Measurements from ENCODE around the gene IL1RL2. TPM values are rescaled to one million over a fixed set of nuclear protein-coding genes. Genes with fewer than 3 reads are reported as not detected.

Gene IL1RL2
- total and polyA plus RNA-seq, 7 donors: 0.27 to 0.90 (median 0.60) TPM; not detected in 4

- Histone ChIP-seq H3K4me1 (no peaks in the 10 kb centered on the region), H3K36me3 (no peaks in the 10 kb centered on the region), H3K27ac (no peak overlapping the region), H3K4me3 (no peak overlapping the region), H3K27me3 (peaks cover 0 to 2% (median 0%) of the 10 kb centered on the region in 3 donors), H3K9me3 (no peaks in the 10 kb centered on the region)
- no peak for TF ChIP-seq POLR2A (IDR thresholded peaks at IDR 0.05)
- no peak for TF ChIP-seq CTCF (IDR thresholded peaks at IDR 0.05)
- TF ChIP-seq EP300 (IDR thresholded peaks at IDR 0.05): no peak
- no peak for TF ChIP-seq POLR2AphosphoS5 (IDR thresholded peaks at IDR 0.05)
- WGBS, 2 donors: 96 to 98% methylated on average over 1 of the region's 1 CpG
- no peak for DNase-seq
- intact Hi-C loops (cut with DNase I): no loop called here
Measured at GRCh38 chr2:102283996-102284395, 97.2 kb downstream of the IL1RL2 start.

- TF ChIP-seq POLR2A (IDR thresholded peaks at IDR 0.05): no peak
- TF ChIP-seq EP300 (IDR thresholded peaks at IDR 0.05): no peak
- no peak for TF ChIP-seq CTCF (IDR thresholded peaks at IDR 0.05)
- no peak for DNase-seq
- Histone ChIP-seq H3K4me1 (no peaks in the 10 kb centered on the region), H3K36me3 (no peaks in the 10 kb centered on the region), H3K27me3 (no peaks in the 10 kb centered on the region), H3K4me3 (no peak overlapping the region), H3K9me3 (no peaks in the 10 kb centered on the region), H3K27ac (no peak overlapping the region)
- intact Hi-C loops (cut with DNase I): no loop called here
- 94 to 97% methylated on average over 3 of the region's 3 CpGs for WGBS, 2 donors
Measured at GRCh38 chr2:102284611-102285010, 97.8 kb downstream of the IL1RL2 start.

- Histone ChIP-seq H3K4me1 (no peaks in the 10 kb centered on the region), H3K36me3 (no peaks in the 10 kb centered on the region), H3K27ac (no peak overlapping the region), H3K9me3 (no peaks in the 10 kb centered on the region), H3K4me3 (no peak overlapping the region), H3K27me3 (no peaks in the 10 kb centered on the region)
- intact Hi-C loops (cut with DNase I): no loop called here
- no peak for TF ChIP-seq POLR2A (IDR thresholded peaks at IDR 0.05)
- no peak for TF ChIP-seq CTCF (IDR thresholded peaks at IDR 0.05)
- TF ChIP-seq EP300 (IDR thresholded peaks at IDR 0.05): no peak
- no peak for TF ChIP-seq POLR2AphosphoS5 (IDR thresholded peaks at IDR 0.05)
- no peak for DNase-seq
- 93% methylated on average over 2 of the region's 2 CpGs for WGBS, 2 donors
Measured at GRCh38 chr2:102285368-102285767, 98.5 kb downstream of the IL1RL2 start.

GRCh38 chr2:102286041-102286440, 99.2 kb downstream of the IL1RL2 start:
- WGBS, 2 donors: 77 to 87% methylated on average over 3 of the region's 3 CpGs
- Histone ChIP-seq H3K9me3 (no peaks in the 10 kb centered on the region), H3K4me1 (no peaks in the 10 kb centered on the region), H3K36me3 (no peaks in the 10 kb centered on the region), H3K4me3 (no peak overlapping the region), H3K27ac (no peak overlapping the region), H3K27me3 (no peaks in the 10 kb centered on the region)
- intact Hi-C loops (cut with DNase I): no loop called here
- TF ChIP-seq POLR2AphosphoS5 (IDR thresholded peaks at IDR 0.05) (no peak), CTCF (IDR thresholded peaks at IDR 0.05) (no peak), POLR2A (IDR thresholded peaks at IDR 0.05) (no peak), EP300 (IDR thresholded peaks at IDR 0.05) (no peak)
- no peak for DNase-seq

GRCh38 chr2:102289129-102289528, 102.3 kb downstream of the IL1RL2 start:
- Histone ChIP-seq H3K4me1 (no peaks in the 10 kb centered on the region), H3K36me3 (no peaks in the 10 kb centered on the region), H3K4me3 (no peak overlapping the region), H3K27me3 (no peaks in the 10 kb centered on the region), H3K27ac (no peak overlapping the region), H3K9me3 (no peaks in the 10 kb centered on the region)
- no peak for DNase-seq
- intact Hi-C loops (cut with DNase I): no loop called here
- TF ChIP-seq POLR2AphosphoS5 (IDR thresholded peaks at IDR 0.05) (no peak), EP300 (IDR thresholded peaks at IDR 0.05) (no peak), CTCF (IDR thresholded peaks at IDR 0.05) (no peak), POLR2A (IDR thresholded peaks at IDR 0.05) (no peak)
- WGBS, 2 donors: 93% methylated on average over 5 of the region's 5 CpGs
